T-helper 22 cell (primary cell): ENCODE data around the gene CDC42.
"Not testable (repeated sequence)": the region's sequence is repeated elsewhere in the genome, so short reads cannot be mapped to it uniquely, and the experiment has no call there.

ENCODE experiments used
- DNase-seq: peaks from one replicate; pipeline ENCODE4 v3.0.0-alpha.2; 2020; ENCODE audit warnings: low read depth

CDC42 gene

GRCh38 chr1:22052115-22053016 lies at the start of gene CDC42:
CDC42 (plus strand) TSS chr1:22052709; CDS start chr1:22078479, 25,770 bp downstream.
- peak; percentile 94 for DNase-seq

- DNase-seq, result not testable (repeated sequence)
Measured at GRCh38 chr1:22002875-22003274, 49.6 kb upstream of the CDC42 start.

DNA sequence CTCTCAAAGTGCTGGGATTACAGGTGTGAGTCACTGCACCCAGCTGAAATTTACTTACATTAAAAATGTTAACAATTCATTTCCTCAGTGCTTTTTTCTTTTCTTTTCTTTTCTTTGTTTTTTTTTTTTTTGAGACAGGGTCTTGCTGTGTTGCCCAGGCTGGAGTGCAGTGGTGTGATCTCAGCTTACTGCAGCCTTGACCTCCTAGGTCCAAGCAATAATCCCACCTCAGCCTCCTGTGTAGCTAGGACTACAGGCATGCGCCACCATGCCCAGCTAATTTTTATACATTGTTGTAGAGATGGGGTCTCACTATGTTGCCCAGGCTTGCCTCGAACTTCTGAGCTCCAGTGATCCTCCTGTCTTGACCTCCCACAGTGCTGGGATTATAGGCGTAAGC lies 48.5 kb upstream of the CDC42 start:
- DNase-seq, result not testable (repeated sequence)

DNA sequence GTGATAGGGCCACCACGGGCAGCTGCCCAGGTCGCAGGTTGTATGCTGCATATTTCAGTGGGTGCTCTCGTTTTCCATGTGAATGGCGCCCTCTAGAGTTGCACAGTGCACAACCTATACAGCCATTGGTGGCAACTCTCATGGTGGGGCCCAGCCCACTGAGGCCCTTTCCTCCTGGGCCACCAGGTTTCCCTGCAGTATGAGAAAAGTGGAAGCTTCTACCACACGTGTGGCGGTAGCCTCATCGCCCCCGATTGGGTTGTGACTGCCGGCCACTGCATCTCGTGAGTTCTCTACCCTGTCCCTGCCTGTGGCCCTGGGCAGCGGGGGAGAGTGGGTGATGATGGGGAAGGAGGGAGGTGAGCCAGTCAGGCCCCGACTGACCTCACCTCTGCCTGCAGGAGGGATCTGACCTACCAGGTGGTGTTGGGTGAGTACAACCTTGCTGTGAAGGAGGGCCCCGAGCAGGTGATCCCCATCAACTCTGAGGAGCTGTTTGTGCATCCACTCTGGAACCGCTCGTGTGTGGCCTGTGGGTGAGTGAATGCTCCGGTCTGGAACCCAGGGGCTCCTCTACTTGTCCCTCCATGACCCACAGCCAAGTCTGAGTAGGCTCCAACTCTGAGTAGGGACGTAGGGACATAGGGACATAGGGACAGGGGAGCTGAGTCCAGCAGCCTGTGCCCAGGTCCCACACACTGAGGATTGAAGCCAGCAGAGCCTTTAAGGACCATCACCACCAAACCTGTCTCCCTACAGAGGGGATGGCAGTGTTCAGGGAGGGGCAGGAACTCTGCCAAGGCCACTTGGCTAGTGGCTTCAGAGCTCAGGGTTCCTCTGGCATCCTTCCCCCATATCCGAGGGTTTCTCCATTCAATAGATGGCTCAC lies 47.0 kb upstream of the CDC42 start:
- DNase-seq, result not testable (repeated sequence)

GRCh38 chr1:22006736-22007135 lies 45.8 kb upstream of the CDC42 start:
- DNase-seq, result not testable (repeated sequence)

GRCh38 chr1:22007262-22007661 lies 45.2 kb upstream of the CDC42 start:
- DNase-seq, result not testable (repeated sequence)

- not testable (repeated sequence) for DNase-seq
Measured at GRCh38 chr1:22009566-22009965, 42.9 kb upstream of the CDC42 start.

DNA sequence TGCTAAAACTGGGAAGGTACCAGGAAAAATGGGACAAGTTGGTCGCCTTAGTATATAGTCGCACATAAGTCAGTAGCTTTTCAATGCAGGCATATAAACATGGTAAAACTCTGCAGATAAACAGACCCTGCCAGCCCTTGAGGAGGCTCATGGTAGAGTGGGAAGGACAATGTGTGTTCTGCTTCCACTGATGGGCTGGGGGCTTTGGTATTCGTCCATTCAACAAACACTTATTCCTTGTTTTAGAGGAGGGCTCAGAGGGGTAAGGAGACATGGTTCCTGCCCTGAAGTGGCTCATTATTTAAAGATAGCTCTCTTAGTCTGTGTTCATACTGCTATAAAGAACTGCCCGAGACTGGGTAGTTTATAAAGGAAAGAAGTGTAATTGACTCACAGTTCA lies 39.8 kb upstream of the CDC42 start:
- not testable (repeated sequence) for DNase-seq

DNA sequence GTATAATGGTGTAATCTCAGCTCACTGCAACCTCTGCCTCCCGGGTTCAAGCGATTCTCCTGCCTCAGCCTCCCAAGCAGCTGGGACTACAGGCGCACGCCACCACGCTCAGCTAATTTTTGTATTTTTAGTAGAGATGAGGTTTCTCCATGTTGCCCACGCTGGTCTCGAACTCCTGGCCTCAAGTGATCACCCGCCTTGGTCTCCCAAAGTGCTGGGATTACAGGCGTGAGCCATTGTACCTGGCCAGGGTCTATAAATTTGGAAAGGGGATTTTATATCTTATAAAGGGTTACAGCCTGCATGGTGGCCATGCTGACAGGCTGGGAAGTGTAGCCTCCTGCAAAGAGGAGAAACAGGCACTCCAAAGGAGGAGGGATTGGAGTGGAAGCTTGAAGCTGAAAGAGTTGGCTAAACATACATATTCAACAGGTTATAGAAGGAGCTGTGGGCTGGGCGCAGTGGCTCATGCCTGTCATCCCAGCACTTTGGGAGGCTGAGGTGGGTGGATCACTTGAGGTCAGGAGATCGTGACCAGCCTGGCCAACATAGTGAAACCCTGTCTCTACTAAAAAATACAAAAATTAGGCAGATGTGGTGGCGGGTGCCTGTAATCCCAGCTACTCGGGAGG lies 37.8 kb upstream of the CDC42 start:
- not testable (repeated sequence) for DNase-seq

DNA sequence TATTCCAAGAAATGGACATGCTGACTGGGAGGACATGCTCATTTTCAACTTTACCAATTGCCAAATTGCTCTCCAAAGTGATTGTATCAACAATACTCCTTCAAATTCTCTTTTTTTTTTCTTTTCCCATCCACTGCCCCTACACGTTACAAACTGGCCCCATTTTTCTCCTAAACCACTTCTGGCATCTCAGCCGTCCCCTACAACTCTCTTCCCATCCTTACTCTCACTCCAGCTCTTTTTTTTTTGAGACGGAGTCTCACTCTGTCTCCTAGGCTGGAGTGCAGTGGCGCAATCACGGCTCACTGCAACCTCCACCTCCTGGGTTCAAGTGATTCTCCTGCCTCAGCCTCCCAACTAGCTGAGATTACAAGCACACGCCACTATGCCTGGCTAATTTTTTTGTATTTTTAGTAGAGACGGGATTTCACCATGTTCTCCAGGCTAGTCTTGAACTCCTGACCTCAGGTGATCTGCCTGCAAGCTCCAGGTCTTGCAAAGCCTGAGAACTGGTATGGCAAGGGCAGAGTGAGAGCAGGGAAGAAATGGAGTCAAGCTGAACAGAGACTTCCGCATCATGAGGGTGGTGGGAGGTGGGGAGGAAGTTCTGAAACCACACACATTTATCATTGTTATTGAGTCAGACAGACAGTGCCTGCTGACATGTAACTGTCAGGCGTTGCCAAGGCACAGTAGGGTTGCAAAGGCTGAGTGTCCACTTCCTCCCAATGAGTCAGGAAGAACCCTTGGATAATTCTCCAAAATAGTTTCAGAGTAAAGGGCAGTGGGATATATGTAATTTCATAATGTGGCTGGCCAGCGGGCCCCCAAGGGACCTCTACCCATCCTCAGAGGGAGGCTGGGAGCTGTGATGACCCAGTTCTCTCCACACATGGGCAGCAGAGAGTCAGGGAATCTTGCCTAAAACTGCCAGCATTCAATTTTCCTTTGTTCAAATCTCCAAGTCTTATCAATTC lies 33.6 kb upstream of the CDC42 start:
- DNase-seq, result peak; percentile 32

DNA sequence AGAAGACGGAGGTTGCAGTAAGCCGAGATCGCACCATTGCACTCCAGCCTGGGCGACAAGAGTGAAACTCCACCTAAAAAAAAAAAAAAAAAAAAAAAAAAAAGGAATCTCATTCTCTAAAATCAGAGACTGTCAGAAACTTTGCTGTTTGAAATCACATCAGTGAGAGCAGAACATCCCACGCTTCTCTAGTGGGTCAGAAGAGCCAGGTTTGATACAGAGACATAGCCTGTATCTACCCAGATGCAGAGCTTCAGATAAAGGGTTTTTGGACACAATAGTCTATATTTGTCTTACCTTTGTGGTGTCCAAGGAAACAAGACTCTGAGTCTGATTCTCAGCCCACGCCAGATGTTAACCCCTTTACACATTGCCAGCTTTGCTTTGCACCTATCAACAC lies 31.4 kb upstream of the CDC42 start:
- no peak for DNase-seq

DNA sequence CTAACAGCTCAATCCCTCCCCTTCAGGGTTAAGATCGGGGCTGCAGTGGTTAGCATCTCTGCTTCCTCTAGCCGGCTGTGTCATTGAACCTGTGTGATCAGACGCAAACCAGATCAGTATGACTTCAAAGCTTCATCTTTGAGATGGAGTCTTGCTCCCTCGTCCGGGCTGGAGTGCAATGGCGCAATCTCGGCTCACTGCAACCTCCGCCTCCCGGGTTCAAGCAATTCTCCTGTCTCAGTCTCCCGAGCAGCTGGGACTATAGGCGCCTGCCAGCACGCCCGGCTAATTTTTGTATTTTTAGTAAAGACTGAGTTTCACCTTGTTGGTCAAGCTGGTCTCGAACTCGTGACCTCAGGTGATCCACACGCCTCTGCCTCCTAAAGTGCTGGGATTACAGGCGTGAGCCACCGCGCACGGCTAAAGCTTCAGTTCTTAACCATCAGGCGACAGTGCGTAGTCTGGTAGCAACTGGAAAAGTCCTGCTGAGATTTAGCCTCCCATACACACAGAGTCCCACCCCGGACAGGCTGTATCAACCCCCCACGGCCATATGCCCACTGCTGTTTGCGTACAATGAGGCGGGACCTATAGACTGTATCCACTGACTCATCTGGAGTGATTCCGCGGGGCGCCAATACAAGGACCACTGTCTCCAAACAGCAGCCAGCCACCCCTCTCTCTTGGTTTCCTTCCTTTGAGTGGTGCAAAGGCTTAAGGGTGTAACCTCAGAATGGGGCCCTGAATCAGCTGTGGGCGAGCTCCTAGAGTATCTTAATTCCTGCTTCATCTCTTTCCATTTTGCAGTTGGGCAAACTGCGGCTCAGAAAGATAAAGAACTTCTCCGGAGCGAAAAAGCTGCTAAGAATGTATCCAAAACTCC lies 27.8 kb upstream of the CDC42 start:
- peak; percentile 84 for DNase-seq

DNA sequence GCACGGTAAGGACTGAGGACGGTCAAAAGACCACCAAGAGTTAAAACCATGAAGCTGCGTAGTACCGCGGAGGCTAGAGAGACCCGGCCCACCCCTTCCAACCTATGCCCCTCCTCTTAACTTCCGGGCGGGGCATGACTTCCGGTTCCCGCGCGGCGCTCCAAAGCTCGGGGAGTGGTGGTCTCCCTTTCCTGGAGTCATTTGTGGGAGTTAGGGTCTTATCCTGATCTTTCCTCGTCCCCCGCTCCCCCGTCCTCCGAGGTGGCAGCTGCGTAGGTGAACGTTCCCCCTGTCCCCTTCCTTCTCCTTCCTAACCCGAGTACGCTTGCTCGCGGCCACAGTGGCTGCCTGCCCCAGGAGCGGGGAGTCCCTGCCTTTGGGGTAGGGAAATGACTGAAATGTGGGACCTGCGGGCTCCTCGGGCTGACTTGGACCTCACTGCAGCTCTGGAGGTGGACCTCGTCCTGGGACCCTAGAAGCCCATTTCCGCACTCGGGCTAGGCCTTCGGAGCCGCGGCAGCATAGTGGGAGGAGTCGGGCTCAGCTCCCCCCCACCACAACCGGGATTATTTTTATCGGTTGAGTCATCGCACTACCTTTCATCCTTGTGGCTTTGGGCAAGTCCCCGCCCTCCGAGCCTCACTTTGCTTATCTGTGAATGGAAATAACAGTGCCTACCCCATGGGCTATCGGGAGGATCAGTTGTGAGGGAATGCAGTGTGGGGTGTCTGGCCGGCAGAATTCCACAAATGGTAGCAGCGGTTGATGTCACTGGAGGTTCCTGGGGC lies 26.9 kb upstream of the CDC42 start:
- DNase-seq, result peak; percentile 87

GRCh38 chr1:22026924-22027289 lies 25.6 kb upstream of the CDC42 start:
- DNase-seq, result no peak

- no peak for DNase-seq
Measured at GRCh38 chr1:22030057-22030456, 22.5 kb upstream of the CDC42 start.

GRCh38 chr1:22030473-22030872 lies 22.0 kb upstream of the CDC42 start:
- no peak for DNase-seq

- DNase-seq, result no peak
Measured at GRCh38 chr1:22031214-22031962, 21.1 kb upstream of the CDC42 start.

DNA sequence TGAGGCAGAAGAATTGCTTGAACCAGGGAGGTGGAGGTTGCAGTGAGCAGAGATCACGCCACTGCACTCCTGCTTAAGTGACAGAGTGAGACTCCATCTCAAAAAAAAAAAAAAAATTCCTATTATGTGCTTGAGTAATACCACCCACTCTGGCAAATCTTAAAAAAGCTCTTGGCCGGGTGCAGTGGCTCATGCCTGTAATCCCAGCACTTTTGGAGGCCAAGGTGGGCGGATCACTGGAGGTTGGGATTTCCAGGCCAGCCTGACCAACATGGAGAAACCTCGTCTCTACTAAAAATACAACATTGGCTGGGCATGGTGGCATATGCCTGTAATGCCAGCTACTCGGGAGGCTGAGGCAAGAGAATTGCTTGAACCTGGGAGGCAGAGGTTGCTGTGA lies 17.7 kb upstream of the CDC42 start:
- DNase-seq, result not testable (repeated sequence)

GRCh38 chr1:22037520-22037919 lies 15.0 kb upstream of the CDC42 start:
- DNase-seq, result no peak
